Left ventricle myocardium inferior (tissue), 1 donor: ENCODE measurements around the gene OPN4. TPM values are rescaled to one million over a fixed set of nuclear protein-coding genes. Genes with fewer than 3 reads are reported as not detected.
A peak's percentile ranks its signal among the peaks of the same experiment; 100 is the strongest.

Experiments
- DNase-seq: peaks from one replicate; pipeline ENCODE4 v3.0.0-alpha.2; 2020
- H3K27ac ChIP-seq: fragments of 200-600 bp; replicated peaks from 2 replicates; pipeline ENCODE4 v1.8.0; 2021
- H3K27me3 ChIP-seq: fragments of 200-600 bp; 2 replicates; pipeline ENCODE4 v1.8.0; 2021; ENCODE audit warnings: low read depth
- H3K36me3 ChIP-seq: fragments of 200-600 bp; 2 replicates; pipeline ENCODE4 v1.8.0; 2021
- H3K4me1 ChIP-seq: fragments of 200-600 bp; 2 replicates; pipeline ENCODE4 v1.8.0; 2021
- H3K4me3 ChIP-seq: fragments of 200-600 bp; 2 replicates; pipeline ENCODE4 v1.8.0; 2021; ENCODE audit warnings: mild to moderate bottlenecking, moderate library complexity
- H3K9me3 ChIP-seq: fragments of 200-600 bp; replicated peaks from 2 replicates; pipeline ENCODE4 v1.8.0; 2021
- intact Hi-C: fragments of 100-400 bp; cut with micrococcal nuclease; formaldehyde crosslinking; loops from one replicate; pipeline ENCODE4 v1.11.0; 2022
- total RNA-seq: library from RNA; stranded (reverse); fragmentation: NEBNext Ultra II Directional; extraction: Animal tissue kit (Norgen Biotek cat#: 25700); gene quantifications from one replicate; pipeline ENCODE4 v1.2.1, GENCODE V29; 2021
- TF ChIP-seq, protein P1 (sequence below): fragments of 200-600 bp; IDR thresholded peaks from 2 replicates; pipeline ENCODE4 v1.8.0; 2021; ENCODE audit warnings: antibody characterized with exemption, mild to moderate bottlenecking, borderline replicate concordance
- donor health status: DM: no; HTN: yes; CAD: no; lungs with severe emphysema.

The OPN4 gene
- total RNA-seq, 1 donor from 2014 or later: 0.25 TPM

DNA sequence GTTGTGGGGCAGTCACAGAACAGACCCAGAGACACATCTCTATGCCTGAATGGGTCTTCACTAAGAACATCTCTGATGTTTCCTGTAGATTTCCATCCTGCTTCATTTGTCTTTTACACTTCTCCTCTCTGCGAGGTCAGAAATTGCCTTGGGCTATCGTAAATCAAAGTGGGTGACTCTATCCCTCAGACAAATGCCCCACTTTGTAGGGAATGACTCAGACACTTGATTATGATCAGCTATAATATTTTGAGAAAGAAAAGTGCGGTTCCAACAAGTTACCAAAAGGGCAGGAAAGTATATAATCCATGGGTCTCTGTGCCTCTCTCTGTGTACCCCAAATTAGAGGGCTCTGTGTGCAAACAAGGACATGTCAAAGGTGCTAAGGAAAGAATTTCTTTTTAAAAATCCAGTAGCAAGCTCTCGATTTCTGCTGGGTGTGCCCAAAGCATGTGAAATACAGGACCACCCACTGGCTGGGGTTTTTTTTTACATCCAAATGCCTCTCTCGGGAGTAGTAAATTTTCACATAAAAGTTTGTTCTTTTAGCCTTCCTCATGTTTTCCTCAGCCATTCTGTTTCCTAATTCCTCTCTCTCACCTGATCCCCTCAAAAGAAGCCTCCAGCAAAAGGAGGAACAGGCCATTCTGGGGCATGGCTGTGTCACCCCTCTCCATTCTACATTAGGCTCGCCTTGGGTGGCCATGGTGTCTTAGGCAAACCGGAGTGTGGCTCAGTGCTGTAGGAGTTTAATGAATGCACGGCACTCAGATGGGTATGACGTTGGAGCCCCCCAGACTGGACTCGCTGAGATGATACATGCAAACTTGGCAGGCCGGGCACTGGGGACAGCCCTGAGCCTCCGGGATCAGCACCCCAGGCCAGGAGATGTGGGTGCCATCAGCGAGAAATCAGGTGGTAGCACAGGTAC is 6.3 kb upstream of the OPN4 start:
- H3K4me3 ChIP-seq: no peak overlapping the region
- no peaks in the 10 kb centered on the region for H3K27me3 ChIP-seq
- H3K4me1 ChIP-seq: peaks cover 63% of the 10 kb centered on the region
- peak overlapping the region; percentile 56 for H3K27ac ChIP-seq
- no peaks in the 10 kb centered on the region for H3K36me3 ChIP-seq
- intact Hi-C loops: no loop called here
- TF ChIP-seq, protein P1, sequence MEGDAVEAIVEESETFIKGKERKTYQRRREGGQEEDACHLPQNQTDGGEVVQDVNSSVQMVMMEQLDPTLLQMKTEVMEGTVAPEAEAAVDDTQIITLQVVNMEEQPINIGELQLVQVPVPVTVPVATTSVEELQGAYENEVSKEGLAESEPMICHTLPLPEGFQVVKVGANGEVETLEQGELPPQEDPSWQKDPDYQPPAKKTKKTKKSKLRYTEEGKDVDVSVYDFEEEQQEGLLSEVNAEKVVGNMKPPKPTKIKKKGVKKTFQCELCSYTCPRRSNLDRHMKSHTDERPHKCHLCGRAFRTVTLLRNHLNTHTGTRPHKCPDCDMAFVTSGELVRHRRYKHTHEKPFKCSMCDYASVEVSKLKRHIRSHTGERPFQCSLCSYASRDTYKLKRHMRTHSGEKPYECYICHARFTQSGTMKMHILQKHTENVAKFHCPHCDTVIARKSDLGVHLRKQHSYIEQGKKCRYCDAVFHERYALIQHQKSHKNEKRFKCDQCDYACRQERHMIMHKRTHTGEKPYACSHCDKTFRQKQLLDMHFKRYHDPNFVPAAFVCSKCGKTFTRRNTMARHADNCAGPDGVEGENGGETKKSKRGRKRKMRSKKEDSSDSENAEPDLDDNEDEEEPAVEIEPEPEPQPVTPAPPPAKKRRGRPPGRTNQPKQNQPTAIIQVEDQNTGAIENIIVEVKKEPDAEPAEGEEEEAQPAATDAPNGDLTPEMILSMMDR: no peak
- DNase-seq: no peak
- H3K9me3 ChIP-seq: no peaks in the 10 kb centered on the region

- intact Hi-C loops: no loop called here
- TF ChIP-seq, protein P1: no peak
- peaks cover 59% of the 10 kb centered on the region for H3K4me1 ChIP-seq
- peak; percentile 54 for DNase-seq
- peak overlapping the region; percentile 56 for H3K27ac ChIP-seq
- H3K36me3 ChIP-seq: no peaks in the 10 kb centered on the region
- no peaks in the 10 kb centered on the region for H3K9me3 ChIP-seq
- H3K4me3 ChIP-seq: no peak overlapping the region
- no peaks in the 10 kb centered on the region for H3K27me3 ChIP-seq
Measured at GRCh38 chr10:86648704-86649427, 5.5 kb upstream of the OPN4 start.

GRCh38 chr10:86649471-86650150 is 4.7 kb upstream of the OPN4 start:
- Histone ChIP-seq H3K4me3 (no peak overlapping the region), H3K36me3 (no peaks in the 10 kb centered on the region), H3K27ac (peak overlapping the region; percentile 56), H3K9me3 (no peaks in the 10 kb centered on the region), H3K4me1 (peaks cover 52% of the 10 kb centered on the region), H3K27me3 (no peaks in the 10 kb centered on the region)
- TF ChIP-seq, protein P1: no peak
- no peak for DNase-seq
- intact Hi-C loops: no loop called here

DNA sequence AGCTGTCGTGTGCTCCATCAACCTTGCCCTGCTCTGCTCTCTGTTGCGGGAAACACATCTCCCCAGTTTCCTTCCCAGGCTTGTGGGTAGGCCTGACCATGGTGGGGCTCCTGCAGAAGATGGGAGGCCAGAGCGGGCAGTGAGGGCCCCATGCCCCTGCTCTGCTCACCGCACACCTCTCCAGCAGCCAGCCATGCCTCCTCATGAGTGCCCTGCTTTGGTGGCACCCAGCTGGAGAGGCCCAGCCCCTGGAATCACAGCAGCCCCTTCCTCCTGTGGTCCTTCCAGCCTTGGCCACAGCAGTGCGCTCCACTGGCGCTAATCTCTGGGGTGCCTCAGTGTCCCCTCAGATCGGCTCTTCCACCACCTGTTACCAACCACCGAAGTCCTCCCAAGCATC is 4.2 kb upstream of the OPN4 start:
- Histone ChIP-seq H3K27me3 (no peaks in the 10 kb centered on the region), H3K36me3 (no peaks in the 10 kb centered on the region), H3K4me3 (no peak overlapping the region), H3K4me1 (peaks cover 50% of the 10 kb centered on the region), H3K9me3 (no peaks in the 10 kb centered on the region), H3K27ac (peak overlapping the region; percentile 56)
- intact Hi-C loops: no loop called here
- DNase-seq: no peak
- TF ChIP-seq, protein P1: no peak

DNA sequence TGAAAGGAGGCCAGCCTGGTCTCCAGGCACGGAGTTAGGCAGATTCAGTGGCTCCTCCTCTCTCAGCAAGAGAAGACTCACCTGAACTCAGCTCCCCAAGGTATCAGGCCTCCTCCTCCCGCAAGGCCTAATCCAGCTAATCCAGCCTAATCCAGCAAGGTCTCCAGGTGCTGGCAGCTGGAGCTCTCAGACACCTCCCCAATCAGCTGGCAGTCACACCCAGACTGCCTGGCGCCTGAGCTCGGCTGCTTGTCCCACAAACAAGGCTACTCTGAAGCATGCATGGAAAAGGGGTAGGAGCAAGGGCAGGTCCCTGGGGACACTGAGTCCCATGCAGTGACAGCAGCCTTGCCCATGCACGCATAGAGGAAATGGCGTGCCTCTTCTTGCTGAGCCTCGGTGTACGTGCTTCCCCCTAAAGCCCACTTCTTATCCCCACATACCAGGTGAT is 3.3 kb upstream of the OPN4 start:
- no peaks in the 10 kb centered on the region for H3K9me3 ChIP-seq
- H3K27ac ChIP-seq: no peak overlapping the region
- H3K4me3 ChIP-seq: no peak overlapping the region
- no peaks in the 10 kb centered on the region for H3K27me3 ChIP-seq
- TF ChIP-seq, protein P1: no peak
- no peak for DNase-seq
- H3K36me3 ChIP-seq: no peaks in the 10 kb centered on the region
- intact Hi-C loops: no loop called here
- peaks cover 50% of the 10 kb centered on the region for H3K4me1 ChIP-seq
